LNCAP (cell line): ENCODE measurements around the gene NEURL1.

Experiments
- CTCF ChIP-seq: fragments of 450-650 bp; IDR thresholded peaks from 2 replicates; pipeline ENCODE4 v1.5.1; 2017; ENCODE audit warnings: mild to moderate bottlenecking

The NEURL1 gene

GRCh38 chr10:103517234-103518085, 24.0 kb downstream of the NEURL1 start:
- TF ChIP-seq CTCF, result no peak

- no peak for TF ChIP-seq CTCF
Measured at GRCh38 chr10:103519798-103520197, 26.3 kb downstream of the NEURL1 start.

GRCh38 chr10:103523683-103524082, 30.2 kb downstream of the NEURL1 start:
- no peak for TF ChIP-seq CTCF

GRCh38 chr10:103525901-103526300, 32.4 kb downstream of the NEURL1 start:
- TF ChIP-seq CTCF, result no peak

- no peak for TF ChIP-seq CTCF
Measured at GRCh38 chr10:103528549-103528948, 35.0 kb downstream of the NEURL1 start.

- TF ChIP-seq CTCF, result no peak
Measured at GRCh38 chr10:103529539-103529938, 36.0 kb downstream of the NEURL1 start.

GRCh38 chr10:103533827-103534226, 40.3 kb downstream of the NEURL1 start:
- TF ChIP-seq CTCF, result no peak
